Amniotic stem cell (primary cell): ENCODE measurements around the gene EIF4E2.

Experiments used
- DNase-seq: peaks from one replicate; lab custom pipeline; 2025; lab: John Stamatoyannopoulos, UW

The EIF4E2 gene, protein sequence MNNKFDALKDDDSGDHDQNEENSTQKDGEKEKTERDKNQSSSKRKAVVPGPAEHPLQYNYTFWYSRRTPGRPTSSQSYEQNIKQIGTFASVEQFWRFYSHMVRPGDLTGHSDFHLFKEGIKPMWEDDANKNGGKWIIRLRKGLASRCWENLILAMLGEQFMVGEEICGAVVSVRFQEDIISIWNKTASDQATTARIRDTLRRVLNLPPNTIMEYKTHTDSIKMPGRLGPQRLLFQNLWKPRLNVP

DNA sequence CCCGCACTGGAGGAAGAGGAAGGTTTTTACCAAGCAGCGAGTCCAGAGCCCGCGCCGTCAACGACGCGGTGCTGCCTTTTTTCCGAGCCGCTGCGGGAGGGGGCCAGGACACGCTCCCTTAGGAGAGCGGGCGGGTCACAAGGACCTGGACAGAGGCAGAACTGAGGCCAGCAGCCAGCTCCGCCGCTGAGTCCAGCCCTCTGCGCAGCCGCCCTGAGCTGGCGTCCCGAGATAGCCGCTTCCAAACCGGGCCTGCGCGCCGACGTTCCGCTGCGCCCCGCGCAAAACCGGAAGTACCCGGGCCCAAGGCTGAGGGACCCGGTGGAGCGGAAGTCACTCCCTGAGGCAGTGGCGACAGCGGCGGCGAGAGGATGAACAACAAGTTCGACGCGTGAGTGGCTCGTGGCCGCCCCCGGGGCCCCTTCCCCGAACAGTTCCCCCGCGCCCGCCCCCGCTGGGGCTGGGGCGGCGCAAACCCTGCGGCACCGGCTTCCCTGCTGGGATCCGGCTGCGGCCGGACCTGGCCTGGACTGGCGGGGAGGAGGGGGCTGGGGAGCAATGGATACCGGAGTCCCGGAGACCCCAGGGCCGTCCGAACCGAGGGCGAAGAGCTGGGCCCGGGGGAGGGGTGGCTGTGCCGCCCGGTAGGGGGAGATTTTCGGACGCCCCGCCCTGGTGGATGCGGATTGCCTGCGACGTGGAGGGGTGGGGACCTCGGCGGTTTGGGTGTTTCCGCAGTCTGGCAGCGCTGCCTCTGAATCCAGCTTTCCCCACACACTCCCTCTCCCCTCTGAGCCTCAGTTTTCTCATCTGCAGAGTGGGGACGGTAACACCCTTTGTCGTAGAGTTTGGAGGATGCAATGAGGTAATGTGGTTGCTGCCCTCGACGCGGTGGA lies at the start of gene EIF4E2, which contains the start of gene TIGD1:
EIF4E2 (plus strand) TSS at position 336 of the 896 bp plus-strand sequence; CDS start at position 372, 36 bp downstream.
TIGD1 (minus strand) TSS at position 204 of the 896 bp plus-strand sequence. CDS start 675 bp downstream, outside the sequence.
- DNase-seq, result peak; percentile 82

- no peak for DNase-seq
Measured at GRCh38 chr2:232501331-232501771, 49.1 kb upstream of the EIF4E2 start.

DNA sequence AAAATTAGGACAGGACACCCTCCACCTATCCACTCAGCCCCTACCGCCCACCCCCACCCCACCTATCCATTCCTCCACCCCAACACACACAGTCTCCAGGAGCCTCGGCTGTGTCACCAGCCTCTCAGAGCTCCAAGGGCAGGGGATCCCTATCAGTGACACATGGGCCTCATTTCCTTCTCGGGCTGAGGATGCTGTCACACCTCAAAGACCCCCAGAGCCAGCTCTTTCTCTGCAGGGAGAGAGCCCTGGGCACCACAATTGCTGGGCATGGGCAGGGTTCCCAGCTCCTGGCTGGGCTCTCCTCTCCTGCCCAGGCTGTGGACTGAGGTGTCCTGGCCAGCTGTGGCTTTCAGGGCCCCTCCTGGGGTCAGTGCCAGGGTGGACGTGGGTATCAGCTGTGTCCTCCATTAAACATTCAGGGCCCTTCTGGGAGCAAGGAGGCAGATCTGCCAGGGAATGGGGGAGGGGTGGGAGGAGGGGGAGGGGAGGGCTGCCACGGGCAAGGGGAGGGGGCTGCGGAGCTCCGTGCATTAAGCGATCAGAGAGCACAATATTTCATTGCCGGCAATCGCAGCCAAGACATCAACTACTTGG lies 48.6 kb upstream of the EIF4E2 start:
- DNase-seq, result no peak

- DNase-seq, result no peak
Measured at GRCh38 chr2:232502511-232502910, 48.0 kb upstream of the EIF4E2 start.

GRCh38 chr2:232502911-232503808 lies 47.3 kb upstream of the EIF4E2 start:
- DNase-seq, result no peak

- no peak for DNase-seq
Measured at GRCh38 chr2:232503809-232504323, 46.6 kb upstream of the EIF4E2 start.

GRCh38 chr2:232504438-232504837 lies 46.1 kb upstream of the EIF4E2 start:
- DNase-seq, result no peak

- no peak for DNase-seq
Measured at GRCh38 chr2:232505856-232506255, 44.6 kb upstream of the EIF4E2 start.

- no peak for DNase-seq
Measured at GRCh38 chr2:232506709-232507108, 43.8 kb upstream of the EIF4E2 start.

DNA sequence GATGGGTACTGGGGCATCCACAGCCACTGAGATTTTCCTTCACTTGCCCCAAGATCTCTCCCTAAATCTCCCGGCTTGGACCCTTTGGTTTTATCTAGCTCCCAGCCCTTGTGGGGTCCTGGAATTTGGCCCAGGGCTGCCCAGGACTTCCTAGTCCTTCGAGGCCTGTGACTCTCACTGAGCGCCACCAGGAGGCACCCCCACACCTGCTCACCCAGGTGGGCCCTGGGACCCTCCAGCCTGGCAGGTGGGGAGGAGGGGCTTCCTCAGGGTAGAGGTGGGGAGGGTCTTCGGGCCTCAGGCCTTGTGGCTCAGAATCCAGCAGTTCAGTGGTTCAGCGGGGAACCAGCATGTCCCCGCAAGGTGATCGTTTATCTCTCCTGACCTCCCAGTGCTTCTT lies 42.2 kb upstream of the EIF4E2 start:
- DNase-seq, result no peak

DNA sequence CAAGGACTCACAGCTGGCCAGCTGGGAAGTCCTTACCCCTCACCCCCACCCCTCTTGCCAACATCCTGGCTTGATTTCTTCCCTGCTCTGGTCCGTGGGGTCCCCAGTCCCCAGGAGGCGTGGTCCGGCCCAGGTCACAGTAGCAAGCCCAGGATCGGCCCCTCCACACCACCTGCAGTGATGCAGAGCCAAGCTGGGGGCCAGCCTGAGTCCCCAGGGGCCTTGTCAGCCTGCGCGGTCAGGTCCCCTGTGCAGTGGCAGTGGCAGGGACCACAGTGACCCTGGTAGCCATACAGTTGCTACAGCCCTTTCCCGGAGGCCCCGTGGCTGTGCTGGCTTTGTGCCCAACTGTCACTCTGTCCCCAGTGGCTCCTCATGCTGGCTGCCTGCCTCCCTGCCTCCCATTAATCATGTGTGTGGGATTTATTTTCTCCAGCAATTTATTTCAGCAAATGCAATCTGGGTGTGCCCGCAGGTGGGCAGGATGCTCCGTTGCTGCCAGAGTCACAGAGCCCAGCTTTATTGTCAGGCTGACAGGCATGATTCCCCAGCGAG lies 39.1 kb upstream of the EIF4E2 start:
- no peak for DNase-seq

GRCh38 chr2:232512602-232513001 lies 37.9 kb upstream of the EIF4E2 start:
- DNase-seq, result no peak

DNA sequence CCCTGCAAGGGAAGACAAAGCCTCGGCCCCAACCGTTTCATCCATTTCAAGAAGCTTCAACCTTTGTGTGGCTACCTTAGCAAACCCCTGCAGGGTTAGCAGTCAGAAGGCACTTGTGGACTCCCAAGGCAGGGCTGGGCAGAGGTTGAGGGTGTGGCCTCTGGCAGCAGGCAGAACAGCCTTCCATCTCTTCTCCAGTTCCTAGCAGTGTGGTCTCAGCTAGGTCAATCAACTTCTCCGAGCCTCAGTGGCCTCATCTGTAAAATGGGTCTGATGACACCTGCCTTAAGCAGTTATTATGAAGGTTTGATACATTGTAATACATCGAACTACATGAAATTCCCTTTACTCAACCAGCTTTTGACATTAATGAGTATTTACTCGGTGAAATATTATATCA lies 37.1 kb upstream of the EIF4E2 start:
- no peak for DNase-seq

DNA sequence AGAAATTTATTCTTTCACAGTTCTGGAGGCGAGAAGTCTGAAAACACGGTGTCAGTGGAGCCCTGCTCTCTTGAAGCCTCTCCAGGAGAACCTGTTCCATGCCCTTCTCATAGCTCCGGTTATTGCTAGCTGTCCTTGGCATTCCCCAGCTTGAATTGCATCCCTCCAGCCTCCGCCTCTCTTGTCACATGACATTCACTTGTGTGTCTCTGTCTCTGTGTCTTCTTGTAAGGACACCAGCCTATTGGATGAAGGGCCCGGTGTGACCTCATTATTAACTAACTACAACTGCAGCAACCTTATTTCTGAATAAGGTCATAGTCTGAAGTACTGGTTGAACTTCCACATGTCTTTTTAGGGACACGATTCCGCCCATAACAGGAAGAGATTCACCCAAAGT lies 34.9 kb upstream of the EIF4E2 start:
- no peak for DNase-seq

- no peak for DNase-seq
Measured at GRCh38 chr2:232516551-232516950, 33.9 kb upstream of the EIF4E2 start.

DNA sequence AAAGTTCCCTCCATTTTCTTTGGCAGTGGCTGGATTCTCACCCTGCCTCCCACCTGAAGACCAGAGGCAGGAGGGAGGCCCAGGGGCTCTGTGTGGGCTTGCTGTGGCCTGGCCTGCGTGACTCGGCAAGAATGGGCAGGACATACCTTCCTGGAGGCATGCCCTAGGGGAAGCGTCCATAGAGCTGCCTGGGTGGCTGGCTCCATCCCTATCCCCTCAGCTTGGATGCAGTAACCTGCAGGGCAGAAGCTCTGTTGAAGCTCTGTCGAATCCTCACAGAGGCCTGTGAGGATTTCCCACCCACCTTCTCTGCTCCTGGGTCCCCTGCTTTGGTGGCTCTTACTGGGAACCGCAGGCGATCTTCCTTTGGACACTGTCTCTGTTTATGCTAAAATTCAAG lies 31.6 kb upstream of the EIF4E2 start:
- DNase-seq, result no peak

GRCh38 chr2:232519581-232520438 lies 30.7 kb upstream of the EIF4E2 start, which contains the start of gene PRSS56:
PRSS56 (plus strand) TSS chr2:232520388; CDS start chr2:232520599, 211 bp downstream.
- no peak for DNase-seq

GRCh38 chr2:232520489-232520888 lies 30.0 kb upstream of the EIF4E2 start:
- DNase-seq, result no peak

- DNase-seq, result no peak
Measured at GRCh38 chr2:232521098-232521497, 29.4 kb upstream of the EIF4E2 start.
